ENCODE data around the gene VWA3B. TPM values are rescaled to one million over a fixed set of nuclear protein-coding genes. Genes with fewer than 3 reads are reported as not detected.

The VWA3B gene
- total RNA-seq, 2 donors from 2014 or later = not detected

DNA sequence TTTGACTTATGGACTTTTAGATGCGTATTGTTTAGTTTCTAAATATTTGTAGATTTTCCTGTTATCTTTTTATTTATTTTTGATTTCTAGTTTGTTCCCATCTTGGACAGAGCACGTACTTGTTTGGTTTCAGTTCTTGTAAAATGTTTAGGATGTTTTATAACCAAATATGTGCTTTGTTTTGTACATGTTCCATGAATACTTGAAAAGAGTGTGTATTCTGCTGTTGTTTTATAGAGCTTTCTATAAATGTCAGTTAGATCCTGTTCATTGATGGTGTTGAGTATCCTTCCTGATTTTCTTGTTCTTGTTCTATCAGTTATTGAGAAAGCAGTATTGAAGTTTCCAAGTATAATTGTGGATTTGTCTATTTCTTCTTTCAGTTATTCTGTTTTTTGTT is 21.1 kb downstream of the VWA3B start:
- Histone ChIP-seq H3K4me1 (no peaks in the 10 kb centered on the region), H3K9me3 (peaks cover 0 to 23% of the 10 kb centered on the region in 2 donors), H3K4me3 (no peak overlapping the region), H3K36me3 (no peaks in the 10 kb centered on the region), H3K27me3 (no peaks in the 10 kb centered on the region), H3K27ac (no peak overlapping the region)
- no peak for DNase-seq (ENCODE audit: low spot score)
- TF ChIP-seq, protein P1, sequence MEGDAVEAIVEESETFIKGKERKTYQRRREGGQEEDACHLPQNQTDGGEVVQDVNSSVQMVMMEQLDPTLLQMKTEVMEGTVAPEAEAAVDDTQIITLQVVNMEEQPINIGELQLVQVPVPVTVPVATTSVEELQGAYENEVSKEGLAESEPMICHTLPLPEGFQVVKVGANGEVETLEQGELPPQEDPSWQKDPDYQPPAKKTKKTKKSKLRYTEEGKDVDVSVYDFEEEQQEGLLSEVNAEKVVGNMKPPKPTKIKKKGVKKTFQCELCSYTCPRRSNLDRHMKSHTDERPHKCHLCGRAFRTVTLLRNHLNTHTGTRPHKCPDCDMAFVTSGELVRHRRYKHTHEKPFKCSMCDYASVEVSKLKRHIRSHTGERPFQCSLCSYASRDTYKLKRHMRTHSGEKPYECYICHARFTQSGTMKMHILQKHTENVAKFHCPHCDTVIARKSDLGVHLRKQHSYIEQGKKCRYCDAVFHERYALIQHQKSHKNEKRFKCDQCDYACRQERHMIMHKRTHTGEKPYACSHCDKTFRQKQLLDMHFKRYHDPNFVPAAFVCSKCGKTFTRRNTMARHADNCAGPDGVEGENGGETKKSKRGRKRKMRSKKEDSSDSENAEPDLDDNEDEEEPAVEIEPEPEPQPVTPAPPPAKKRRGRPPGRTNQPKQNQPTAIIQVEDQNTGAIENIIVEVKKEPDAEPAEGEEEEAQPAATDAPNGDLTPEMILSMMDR (IDR thresholded peaks at IDR 0.05) = no peak

DNA sequence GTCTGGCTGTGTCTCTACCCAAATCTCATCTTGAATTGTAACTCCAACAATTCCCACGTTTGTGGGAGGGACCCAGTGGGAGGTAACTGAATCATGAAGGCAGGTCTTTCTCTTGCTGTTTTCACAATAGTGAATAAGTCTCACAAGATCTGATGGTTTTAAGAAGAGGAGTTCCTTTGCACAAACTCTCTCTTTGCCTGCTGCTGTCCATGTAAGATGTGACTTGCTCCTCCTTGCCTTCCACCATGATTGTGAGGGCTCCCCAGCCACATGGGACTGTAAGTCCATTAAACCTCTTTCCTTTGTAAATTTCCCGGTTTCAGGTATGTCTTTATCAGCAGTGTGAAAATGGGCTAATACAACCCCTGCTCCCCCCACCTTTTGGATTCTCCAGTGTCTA is 23.8 kb downstream of the VWA3B start:
- Histone ChIP-seq H3K36me3 (no peaks in the 10 kb centered on the region), H3K4me3 (no peak overlapping the region), H3K27ac (no peak overlapping the region), H3K9me3 (peaks cover 0 to 5% of the 10 kb centered on the region in 2 donors), H3K27me3 (no peaks in the 10 kb centered on the region), H3K4me1 (no peaks in the 10 kb centered on the region)
- DNase-seq (ENCODE audit: low spot score) = no peak
- TF ChIP-seq, protein P1 (IDR thresholded peaks at IDR 0.05) = no peak

DNA sequence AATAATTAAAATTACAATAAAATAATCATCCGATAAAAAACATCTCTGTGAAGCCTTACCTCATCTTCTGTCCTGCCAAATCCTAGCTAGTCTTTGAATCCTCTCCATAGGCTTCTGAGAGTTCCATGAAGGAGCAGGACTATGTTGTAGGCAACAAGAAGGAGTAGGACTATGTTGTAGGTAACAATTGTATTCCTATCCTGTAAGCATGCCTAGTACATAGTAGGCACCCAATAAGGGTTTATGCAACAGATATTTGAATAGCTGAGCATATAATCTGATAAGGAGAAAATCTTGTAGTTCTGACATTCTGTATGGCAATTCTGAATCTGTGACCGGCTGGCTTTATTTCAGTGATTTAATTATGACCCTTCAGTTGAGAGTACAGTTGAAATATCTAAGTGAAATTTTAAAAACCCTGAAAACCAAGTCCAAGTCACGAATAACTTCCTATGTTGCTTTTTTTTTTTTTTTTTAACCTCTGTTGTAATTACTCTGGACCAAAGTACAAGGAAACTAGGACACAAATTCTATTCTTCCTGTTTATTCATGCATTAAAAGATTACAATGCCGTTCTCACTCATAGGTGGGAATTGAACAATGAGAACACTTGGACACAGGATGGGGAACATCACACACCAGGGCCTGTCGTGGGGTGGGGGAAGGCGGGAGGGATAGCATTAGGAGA is 27.8 kb downstream of the VWA3B start:
- no peaks in the 10 kb centered on the region for H3K9me3 ChIP-seq
- no peak overlapping the region for H3K4me3 ChIP-seq
- no peak for DNase-seq (ENCODE audit: low spot score)
- H3K4me1 ChIP-seq = no peaks in the 10 kb centered on the region
- no peaks in the 10 kb centered on the region for H3K36me3 ChIP-seq
- TF ChIP-seq, protein P1 (IDR thresholded peaks at IDR 0.05) = no peak
- no peak overlapping the region for H3K27ac ChIP-seq
- H3K27me3 ChIP-seq = no peaks in the 10 kb centered on the region

DNA sequence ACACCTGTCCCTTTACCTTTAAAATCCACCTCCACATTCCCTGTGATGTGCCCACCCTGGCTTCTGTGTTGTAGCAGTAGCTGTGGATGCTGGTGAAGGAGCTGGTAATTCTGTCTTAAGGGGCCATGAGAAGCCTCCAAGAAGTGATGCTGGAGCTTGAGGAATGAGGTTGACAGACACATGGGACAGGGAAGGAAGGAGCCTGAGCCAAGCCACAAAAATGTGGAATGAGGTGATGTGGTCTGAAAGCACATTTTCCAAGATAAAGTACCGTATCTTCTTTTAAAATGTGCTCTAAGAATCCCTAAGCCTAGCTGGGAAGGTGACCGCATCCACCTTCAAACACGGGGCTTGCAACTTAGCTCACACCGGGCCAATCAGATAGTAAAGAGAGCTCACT is 31.2 kb downstream of the VWA3B start:
- Histone ChIP-seq H3K27me3 (no peaks in the 10 kb centered on the region), H3K4me1 (no peaks in the 10 kb centered on the region), H3K36me3 (no peaks in the 10 kb centered on the region), H3K27ac (no peak overlapping the region), H3K4me3 (no peak overlapping the region), H3K9me3 (no peaks in the 10 kb centered on the region)
- DNase-seq (ENCODE audit: low spot score) = no peak
- TF ChIP-seq, protein P1 (IDR thresholded peaks at IDR 0.05) = no peak

DNA sequence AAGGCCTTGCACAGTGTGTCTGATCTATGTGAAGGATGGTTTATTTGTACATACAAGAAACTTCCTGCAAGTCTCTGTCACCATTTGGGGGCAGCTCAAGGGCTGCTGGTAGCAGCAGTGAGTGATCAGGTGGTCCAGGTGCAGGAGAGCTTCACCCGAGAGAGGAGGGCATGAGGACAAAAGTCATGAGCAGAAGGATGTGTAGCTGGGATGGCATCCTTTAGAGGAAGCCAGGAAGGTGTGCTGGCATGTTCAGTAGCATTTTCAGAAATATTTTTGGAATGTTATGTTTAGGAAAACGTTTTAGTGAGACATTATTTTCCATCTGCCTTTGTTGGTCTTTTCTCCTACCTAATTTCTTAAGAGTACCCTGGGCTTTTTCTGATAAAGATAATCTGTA is 31.9 kb downstream of the VWA3B start:
- Histone ChIP-seq H3K36me3 (no peaks in the 10 kb centered on the region), H3K27me3 (no peaks in the 10 kb centered on the region), H3K27ac (no peak overlapping the region), H3K4me1 (no peaks in the 10 kb centered on the region), H3K4me3 (no peak overlapping the region), H3K9me3 (no peaks in the 10 kb centered on the region)
- TF ChIP-seq, protein P1 (IDR thresholded peaks at IDR 0.05) = no peak
- DNase-seq (ENCODE audit: low spot score) = no peak

DNA sequence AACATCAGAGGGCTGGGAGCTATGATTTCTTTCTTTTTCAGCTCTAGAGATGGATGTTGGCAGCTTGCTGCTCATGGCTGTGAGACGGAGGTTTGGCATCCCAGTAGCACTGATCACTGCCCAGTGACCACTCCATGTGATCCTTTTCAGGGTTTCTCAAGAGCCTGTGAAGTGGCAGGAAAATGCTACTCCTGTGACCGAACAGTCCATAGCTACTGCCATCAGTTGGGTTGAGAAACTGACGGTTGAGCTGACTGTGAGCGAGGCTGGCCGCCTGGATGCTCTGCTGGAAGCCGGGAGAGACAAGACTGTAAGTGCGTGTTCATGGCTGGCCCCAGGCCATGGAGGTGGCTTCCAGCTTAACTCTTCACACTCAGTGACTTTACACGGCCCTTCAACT is 34.2 kb downstream of the VWA3B start:
- H3K27me3 ChIP-seq = no peaks in the 10 kb centered on the region
- no peaks in the 10 kb centered on the region for H3K36me3 ChIP-seq
- TF ChIP-seq, protein P1 (IDR thresholded peaks at IDR 0.05) = no peak
- DNase-seq (ENCODE audit: low spot score) = no peak
- no peaks in the 10 kb centered on the region for H3K4me1 ChIP-seq
- no peaks in the 10 kb centered on the region for H3K9me3 ChIP-seq
- H3K27ac ChIP-seq = no peak overlapping the region
- H3K4me3 ChIP-seq = no peak overlapping the region
